Immature natural killer cell (primary cell): ENCODE measurements around the gene GPR45. TPM values are rescaled to one million over a fixed set of nuclear protein-coding genes. Genes with fewer than 3 reads are reported as not detected.

Experiments
- polyA plus RNA-seq, 3 donors: library from polyadenylated mRNA; unstranded; fragments of 300-500 nt; fragmentation: Illumina TruSeq; gene quantifications; one replicate each; pipeline ENCODE4 v1.2.3, GENCODE V29; 2021

Gene GPR45
- polyA plus RNA-seq, 3 donors from 2014 or later = not detected

Other genes with a start within 250 kb of the GPR45 start
- 10 to 100 TPM; 17.1 to 32.0 (median 20.2) TPM for gene MRPS9, start 203.7 kb upstream of the GPR45 start, polyA plus RNA-seq
- 10 to 100 TPM; 10.7 to 29.8 (median 15.7) TPM for gene TGFBRAP1, start 88.0 kb downstream of the GPR45 start, polyA plus RNA-seq
- gene C2orf49, start 95.8 kb downstream of the GPR45 start, polyA plus RNA-seq = 10 to 100 TPM in 2 of 3 donors, 1 to 10 TPM in 1; 4.6 to 12.2 (median 11.1) TPM
- under 1 TPM in 2 of 3 donors, not detected in 1; 0.15 to 0.29 TPM for gene FHL2, start 157.3 kb downstream of the GPR45 start, polyA plus RNA-seq